ENCODE results near the gene GALNT2. TPM values are rescaled to one million over a fixed set of nuclear protein-coding genes. Genes with fewer than 3 reads are reported as not detected.

The GALNT2 gene
- total and polyA plus RNA-seq, 2 donors (not counting 1 experiment from before 2014, with no cell fraction given), result 19.0 to 184 TPM

GRCh38 chr1:230113235-230113592 is 46.2 kb downstream of the GALNT2 start:
- peak overlapping the region; percentile 57 for H3K4me3 Mint-ChIP-seq
- H3K27me3 Mint-ChIP-seq, result no peaks in the 10 kb centered on the region
- Histone ChIP-seq H3K27me3 (replicated peaks in 1 of 4; ENCODE audit: control extremely low read depth in 1 of 4, control insufficient read depth in 3 of 4, insufficient read depth in 4 of 4, low read length in 3 of 4) (no peaks in the 10 kb centered on the region), H3K4me2 (replicated peaks; ENCODE audit: low read depth, low read length, poor library complexity, severe bottlenecking) (no peak overlapping the region), H3K9me3 (ENCODE audit: control extremely low read depth in 1 of 3, control insufficient read depth in 2 of 3, insufficient read depth in 1 of 3, low read length in 2 of 3) (peaks cover 0 to 3% (median 0%) of the 10 kb centered on the region in 3 donors), H3K79me2 (ENCODE audit: control insufficient read depth, insufficient read depth, low read length) (peaks cover 92% of the 10 kb centered on the region), H3K4me3 (ENCODE audit: control extremely low read depth in 1 of 5, extremely low read depth in 1 of 5, insufficient read depth in 1 of 5, low read depth in 2 of 5, low read length in 4 of 5) (no peak overlapping the region), H3K9ac (ENCODE audit: low read length) (no peak overlapping the region), H2AFZ (ENCODE audit: insufficient read depth, low read depth, low read length, poor library complexity, severe bottlenecking) (no peak overlapping the region), H3K36me3 (replicated peaks in 1 of 2; ENCODE audit: control extremely low read depth in 1 of 2, control insufficient read depth in 1 of 2, extremely low read depth in 1 of 2, insufficient read depth in 2 of 2, low read length in 1 of 2) (peaks cover 0 to 21% of the 10 kb centered on the region in 2 experiments), H3K27ac (ENCODE audit: low read length in 2 of 2) (no peak overlapping the region), H4K20me1 (ENCODE audit: control insufficient read depth, insufficient read depth, low read length, poor library complexity, severe bottlenecking) (peaks cover 24% of the 10 kb centered on the region), H3K4me1 (ENCODE audit: control insufficient read depth in 2 of 2, insufficient read depth in 2 of 2, low read length in 2 of 2) (peaks cover 45 to 58% of the 10 kb centered on the region in 2 donors)
- H3K9me3 Mint-ChIP-seq (ENCODE audit: insufficient read depth), result no peaks in the 10 kb centered on the region
- WGBS (ENCODE audit: insufficient coverage), result 96% methylated on average over 3 of the region's 4 CpGs
- DNase-seq, result no peak
- intact Hi-C loops (cut with micrococcal nuclease), result loop anchor here (5.0 kb wide), 2 partner anchors 34 to 99 kb away; no protein-coding TSS in a partner anchor
- H3K27ac Mint-ChIP-seq, result peak overlapping the region; percentile 42
- ChIA-PET CTCF (interaction anchor here (1.6 to 3.0 kb wide), 2 partner anchors 10 to 452 kb away, joined by 6 to 15 read pairs; no protein-coding TSS in a partner anchor), POLR2A (interaction anchor here (1.9 kb wide), 1 partner anchor 10 kb away, joined by 8 read pairs; no protein-coding TSS in a partner anchor)
- no peak for TF ChIP-seq CTCF (IDR thresholded peaks at IDR 0.05)
- no peak for TF ChIP-seq EZH2 (IDR thresholded peaks at IDR 0.05; ENCODE audit: borderline replicate concordance, insufficient read depth, low read depth, low read length, poor library complexity, severe bottlenecking)
- ATAC-seq (ENCODE audit: low read depth), result no peak
- H3K4me1 Mint-ChIP-seq, result peaks cover 84% of the 10 kb centered on the region

- Histone ChIP-seq H3K4me1 (ENCODE audit: control insufficient read depth in 2 of 2, insufficient read depth in 2 of 2, low read length in 2 of 2) (peaks cover 49 to 62% of the 10 kb centered on the region in 2 donors), H3K4me3 (ENCODE audit: control extremely low read depth in 1 of 5, extremely low read depth in 1 of 5, insufficient read depth in 1 of 5, low read depth in 2 of 5, low read length in 4 of 5) (no peak overlapping the region), H3K9ac (ENCODE audit: low read length) (no peak overlapping the region), H4K20me1 (ENCODE audit: control insufficient read depth, insufficient read depth, low read length, poor library complexity, severe bottlenecking) (peaks cover 24% of the 10 kb centered on the region), H3K36me3 (replicated peaks in 1 of 2; ENCODE audit: control extremely low read depth in 1 of 2, control insufficient read depth in 1 of 2, extremely low read depth in 1 of 2, insufficient read depth in 2 of 2, low read length in 1 of 2) (peaks cover 0 to 21% of the 10 kb centered on the region in 2 experiments), H3K27ac (ENCODE audit: low read length in 2 of 2) (no peak overlapping the region), H2AFZ (ENCODE audit: insufficient read depth, low read depth, low read length, poor library complexity, severe bottlenecking) (no peak overlapping the region), H3K79me2 (ENCODE audit: control insufficient read depth, insufficient read depth, low read length) (peaks cover 93% of the 10 kb centered on the region), H3K27me3 (replicated peaks in 1 of 4; ENCODE audit: control extremely low read depth in 1 of 4, control insufficient read depth in 3 of 4, insufficient read depth in 4 of 4, low read length in 3 of 4) (no peaks in the 10 kb centered on the region), H3K4me2 (replicated peaks; ENCODE audit: low read depth, low read length, poor library complexity, severe bottlenecking) (no peak overlapping the region), H3K9me3 (ENCODE audit: control extremely low read depth in 1 of 3, control insufficient read depth in 2 of 3, insufficient read depth in 1 of 3, low read length in 2 of 3) (peaks cover 0 to 3% (median 0%) of the 10 kb centered on the region in 3 donors)
- intact Hi-C loops (cut with micrococcal nuclease), result loop anchor here (5.0 kb wide), 2 partner anchors 34 to 99 kb away; no protein-coding TSS in a partner anchor
- DNase-seq (no peak), ATAC-seq (ENCODE audit: low read depth) (no peak)
- Mint-ChIP-seq H3K4me3 (no peak overlapping the region), H3K27me3 (no peaks in the 10 kb centered on the region), H3K27ac (peak overlapping the region; percentile 22), H3K9me3 (ENCODE audit: insufficient read depth) (no peaks in the 10 kb centered on the region), H3K4me1 (peaks cover 85% of the 10 kb centered on the region)
- 94% methylated on average over 17 of the region's 17 CpGs for WGBS (ENCODE audit: insufficient coverage)
- POLR2A ChIA-PET, result interaction anchor here (1.0 to 1.9 kb wide), 2 partner anchors 10 to 452 kb away, joined by 3 to 8 read pairs; no protein-coding TSS in a partner anchor
- TF ChIP-seq EZH2 (IDR thresholded peaks at IDR 0.05; ENCODE audit: borderline replicate concordance, insufficient read depth, low read depth, low read length, poor library complexity, severe bottlenecking) (no peak), CTCF (IDR thresholded peaks at IDR 0.05) (no peak)
- CTCF ChIA-PET, result interaction anchor here (3.0 kb wide), 1 partner anchor 10 kb away, joined by 15 read pairs; no protein-coding TSS in a partner anchor
Observed at GRCh38 chr1:230113593-230114236, 46.7 kb downstream of the GALNT2 start.
